PC-3 (cell line): ENCODE results near the gene HYAL4.

Experiments
- EZH2 ChIP-seq: fragments of 300-600 bp; sonication (generic); IDR thresholded peaks from one replicate; pipeline ENCODE4 v1.6.1; 2017; ENCODE audit warnings: antibody characterized with exemption, mild to moderate bottlenecking, low read length; ENCODE audit not compliant: unreplicated experiment
- EZH2phosphoT487 ChIP-seq: fragments of 300-600 bp; sonication (generic); IDR thresholded peaks from 2 replicates; pipeline ENCODE4 v1.6.1; 2018; ENCODE audit warnings: mild to moderate bottlenecking, antibody characterized with exemption, low read length, borderline replicate concordance
- TF ChIP-seq, protein P1 (sequence below): fragments of 300-600 bp; sonication (generic); conservative IDR thresholded peaks from 2 replicates; pipeline ENCODE4 v1.5.1; 2017; ENCODE audit warnings: antibody characterized with exemption, low read depth, mild to moderate bottlenecking, low read length

DNA sequence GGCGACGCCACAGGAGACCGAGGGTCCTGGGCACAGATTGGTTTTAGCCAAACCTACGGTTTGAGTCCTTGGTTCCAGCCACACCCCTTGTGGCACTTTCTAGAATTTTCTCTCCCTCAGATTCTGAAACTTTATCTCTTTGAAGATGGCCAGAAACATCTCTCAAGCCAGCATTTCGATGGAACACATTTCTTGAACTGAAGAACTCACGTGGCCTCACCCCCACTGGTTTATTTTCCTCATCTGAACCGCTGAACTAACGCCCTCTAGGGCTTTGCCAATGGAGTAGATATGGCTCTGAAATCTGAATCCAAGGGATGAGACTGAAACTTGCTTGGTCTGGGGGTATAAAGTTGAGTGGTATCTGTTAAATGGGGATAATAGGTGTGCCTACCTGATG lies 73.3 kb downstream of the HYAL4 start:
- TF ChIP-seq, protein P1, sequence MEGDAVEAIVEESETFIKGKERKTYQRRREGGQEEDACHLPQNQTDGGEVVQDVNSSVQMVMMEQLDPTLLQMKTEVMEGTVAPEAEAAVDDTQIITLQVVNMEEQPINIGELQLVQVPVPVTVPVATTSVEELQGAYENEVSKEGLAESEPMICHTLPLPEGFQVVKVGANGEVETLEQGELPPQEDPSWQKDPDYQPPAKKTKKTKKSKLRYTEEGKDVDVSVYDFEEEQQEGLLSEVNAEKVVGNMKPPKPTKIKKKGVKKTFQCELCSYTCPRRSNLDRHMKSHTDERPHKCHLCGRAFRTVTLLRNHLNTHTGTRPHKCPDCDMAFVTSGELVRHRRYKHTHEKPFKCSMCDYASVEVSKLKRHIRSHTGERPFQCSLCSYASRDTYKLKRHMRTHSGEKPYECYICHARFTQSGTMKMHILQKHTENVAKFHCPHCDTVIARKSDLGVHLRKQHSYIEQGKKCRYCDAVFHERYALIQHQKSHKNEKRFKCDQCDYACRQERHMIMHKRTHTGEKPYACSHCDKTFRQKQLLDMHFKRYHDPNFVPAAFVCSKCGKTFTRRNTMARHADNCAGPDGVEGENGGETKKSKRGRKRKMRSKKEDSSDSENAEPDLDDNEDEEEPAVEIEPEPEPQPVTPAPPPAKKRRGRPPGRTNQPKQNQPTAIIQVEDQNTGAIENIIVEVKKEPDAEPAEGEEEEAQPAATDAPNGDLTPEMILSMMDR: no peak
- TF ChIP-seq EZH2 (no peak), EZH2phosphoT487 (no peak)
